Right atrium auricular region (tissue), 2 donors: ENCODE results near the gene PYGB. TPM values are rescaled to one million over a fixed set of nuclear protein-coding genes. Genes with fewer than 3 reads are reported as not detected.

Experiments
- DNase-seq: peaks from one replicate; pipeline ENCODE4 v3.0.0-alpha.2; 2019; ENCODE audit warnings: low spot score
- H3K27ac ChIP-seq, 2 donors: fragments of 200-600 bp; sonication (generic); 1 replicate in 1 of 2; 2 replicates in 1 of 2; pipeline ENCODE4 v1.5.1; 2016 to 2019
- H3K27me3 ChIP-seq, 2 donors: fragments of 200-600 bp; sonication (generic); one replicate each; pipeline versions ENCODE4 v1.5.1 to v1.6.0; 2017 to 2019
- H3K36me3 ChIP-seq: fragments of 200-600 bp; sonication (generic); one replicate; pipeline ENCODE4 v1.5.1; 2016
- H3K4me1 ChIP-seq, 2 donors: fragments of 200-600 bp; sonication (generic); one replicate each; pipeline versions ENCODE4 v1.5.1 to v1.6.0; 2017 to 2019
- H3K4me3 ChIP-seq, 2 donors: fragments of 200-600 bp; sonication (generic); 1 replicate in 1 of 2; 2 replicates in 1 of 2; pipeline ENCODE4 v1.5.1; 2017 to 2019; ENCODE audit warnings: mild to moderate bottlenecking in 1 of 2, moderate library complexity in 1 of 2
- H3K9me3 ChIP-seq, 2 donors: fragments of 200-600 bp; sonication (generic); one replicate each; pipeline ENCODE4 v1.5.1; 2019
- total RNA-seq, 2 donors: library from RNA; depleted of rRNA; stranded (reverse); fragments of >200 nt; gene quantifications; one replicate each; pipeline ENCODE4 v1.1.0, GENCODE V29; 2016
- TF ChIP-seq, protein P1 (sequence below), 2 donors: fragments of 200-600 bp; sonication (generic); IDR thresholded peaks; one replicate each; pipeline ENCODE4 v1.5.1; 2019; ENCODE audit warnings: antibody characterized with exemption in 2 of 2

The PYGB gene
- total RNA-seq, 2 donors from 2014 or later = 145 to 174 TPM

DNA sequence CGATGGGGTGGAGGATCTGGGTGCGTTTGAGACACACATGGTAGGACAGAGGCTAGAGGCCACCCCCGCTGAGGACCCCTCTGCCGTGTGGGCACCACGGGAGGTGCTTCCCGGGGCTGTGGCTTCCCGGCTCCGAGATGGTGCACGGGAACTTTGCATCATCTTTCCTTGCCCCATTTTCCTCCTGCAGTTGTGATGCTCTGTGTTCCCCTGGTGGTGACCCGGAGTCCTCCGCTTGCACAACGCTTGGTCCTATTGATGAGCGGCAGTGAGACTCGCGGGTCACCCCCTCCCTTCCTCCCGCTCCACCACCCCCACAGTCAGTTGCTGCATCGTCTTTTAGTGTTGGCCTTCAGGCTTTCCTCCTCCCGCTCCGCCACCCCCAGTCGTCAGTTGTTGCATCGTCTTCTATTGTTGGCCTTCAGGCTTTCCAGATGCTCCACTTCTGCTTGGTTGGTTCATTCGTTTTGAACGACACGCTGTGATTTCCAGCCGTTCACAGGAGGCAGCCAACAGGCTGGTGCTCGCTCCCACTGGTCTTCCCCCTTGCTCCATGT lies 37.3 kb downstream of the PYGB start:
- no peaks in the 10 kb centered on the region for H3K4me1 ChIP-seq
- TF ChIP-seq, protein P1, sequence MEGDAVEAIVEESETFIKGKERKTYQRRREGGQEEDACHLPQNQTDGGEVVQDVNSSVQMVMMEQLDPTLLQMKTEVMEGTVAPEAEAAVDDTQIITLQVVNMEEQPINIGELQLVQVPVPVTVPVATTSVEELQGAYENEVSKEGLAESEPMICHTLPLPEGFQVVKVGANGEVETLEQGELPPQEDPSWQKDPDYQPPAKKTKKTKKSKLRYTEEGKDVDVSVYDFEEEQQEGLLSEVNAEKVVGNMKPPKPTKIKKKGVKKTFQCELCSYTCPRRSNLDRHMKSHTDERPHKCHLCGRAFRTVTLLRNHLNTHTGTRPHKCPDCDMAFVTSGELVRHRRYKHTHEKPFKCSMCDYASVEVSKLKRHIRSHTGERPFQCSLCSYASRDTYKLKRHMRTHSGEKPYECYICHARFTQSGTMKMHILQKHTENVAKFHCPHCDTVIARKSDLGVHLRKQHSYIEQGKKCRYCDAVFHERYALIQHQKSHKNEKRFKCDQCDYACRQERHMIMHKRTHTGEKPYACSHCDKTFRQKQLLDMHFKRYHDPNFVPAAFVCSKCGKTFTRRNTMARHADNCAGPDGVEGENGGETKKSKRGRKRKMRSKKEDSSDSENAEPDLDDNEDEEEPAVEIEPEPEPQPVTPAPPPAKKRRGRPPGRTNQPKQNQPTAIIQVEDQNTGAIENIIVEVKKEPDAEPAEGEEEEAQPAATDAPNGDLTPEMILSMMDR (IDR thresholded peaks at IDR 0.05) = no peak
- H3K4me3 ChIP-seq = no peak overlapping the region
- no peak overlapping the region for H3K27ac ChIP-seq
- H3K36me3 ChIP-seq = peaks cover 100% of the 10 kb centered on the region
- DNase-seq = no peak
- H3K27me3 ChIP-seq = no peaks in the 10 kb centered on the region
- H3K9me3 ChIP-seq = no peaks in the 10 kb centered on the region

DNA sequence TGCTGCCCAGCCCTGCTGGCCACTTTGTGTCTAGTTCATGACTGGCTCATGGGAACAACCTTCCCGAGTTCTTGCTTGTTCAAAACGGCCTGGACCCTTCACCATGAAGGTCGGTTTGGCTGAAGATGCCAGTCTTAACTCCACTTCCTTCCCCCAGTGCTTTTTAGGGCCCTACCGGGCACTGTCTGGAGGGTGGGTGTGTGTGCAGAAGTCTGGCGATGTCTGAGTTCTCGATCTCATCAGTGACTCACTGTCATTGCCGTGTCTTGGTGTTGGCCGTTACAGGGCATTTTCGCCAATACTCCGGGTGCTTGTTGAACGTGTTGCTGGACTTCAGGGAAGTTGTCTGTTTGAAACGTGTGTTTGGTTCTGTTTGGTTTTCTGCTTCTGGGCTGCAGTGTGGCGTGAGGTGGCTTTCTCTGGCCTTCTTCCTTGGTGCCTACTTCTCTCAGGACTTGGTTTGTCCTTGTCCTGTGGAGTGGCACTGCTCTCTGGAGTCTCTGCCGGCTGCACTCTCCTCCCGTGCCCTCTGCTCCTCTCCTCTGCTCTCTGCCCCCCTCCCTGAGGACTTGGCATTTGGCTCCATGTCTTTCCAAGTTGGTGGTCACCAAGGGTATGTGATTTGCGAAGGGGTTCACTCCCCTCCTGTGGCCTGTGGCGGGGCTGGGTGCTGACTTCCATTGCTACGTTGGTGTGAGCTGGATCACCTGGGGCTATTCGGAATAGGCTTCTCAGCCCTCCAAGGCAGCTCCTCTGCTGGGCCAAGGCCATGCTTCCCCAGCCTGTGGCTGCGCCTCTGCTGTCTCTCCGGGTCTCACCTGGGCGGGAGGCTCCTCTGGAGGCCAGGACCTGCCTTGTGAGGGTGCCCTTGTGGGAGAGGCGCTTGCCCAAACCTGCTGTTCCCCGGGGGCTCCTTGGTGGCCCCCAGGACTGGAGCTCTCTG lies 38.2 kb downstream of the PYGB start:
- H3K4me1 ChIP-seq = peaks cover 0 to 4% of the 10 kb centered on the region in 2 donors
- H3K27ac ChIP-seq = no peak overlapping the region
- H3K9me3 ChIP-seq = no peaks in the 10 kb centered on the region
- no peak overlapping the region for H3K4me3 ChIP-seq
- TF ChIP-seq, protein P1 (IDR thresholded peaks at IDR 0.05) = no peak
- DNase-seq = no peak
- H3K27me3 ChIP-seq = no peaks in the 10 kb centered on the region
- peaks cover 100% of the 10 kb centered on the region for H3K36me3 ChIP-seq

DNA sequence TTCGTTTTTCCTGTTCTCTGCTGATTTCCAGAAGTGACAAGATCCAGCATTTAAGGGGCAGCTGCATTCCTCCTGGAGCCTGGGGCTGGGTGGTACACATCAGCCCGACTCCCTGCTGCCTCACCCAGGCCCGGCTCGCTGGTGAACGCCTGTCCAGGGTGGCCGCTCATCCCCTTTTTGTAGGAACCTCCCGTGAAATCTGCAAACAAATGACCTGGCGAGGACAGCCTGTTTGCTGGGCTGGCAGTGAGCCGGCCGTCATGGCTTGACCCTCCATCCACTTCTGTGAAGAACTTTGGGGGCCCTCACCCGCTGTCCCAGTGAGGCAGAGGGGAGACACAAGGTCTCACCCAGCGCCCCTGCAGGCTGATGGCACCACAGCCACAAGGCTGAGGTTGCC lies 39.0 kb downstream of the PYGB start:
- Histone ChIP-seq H3K4me3 (no peak overlapping the region), H3K36me3 (peaks cover 100% of the 10 kb centered on the region), H3K9me3 (no peaks in the 10 kb centered on the region), H3K27me3 (no peaks in the 10 kb centered on the region), H3K4me1 (peaks cover 0 to 12% of the 10 kb centered on the region in 2 donors), H3K27ac (no peak overlapping the region)
- no peak for DNase-seq
- TF ChIP-seq, protein P1 (IDR thresholded peaks at IDR 0.05) = no peak

DNA sequence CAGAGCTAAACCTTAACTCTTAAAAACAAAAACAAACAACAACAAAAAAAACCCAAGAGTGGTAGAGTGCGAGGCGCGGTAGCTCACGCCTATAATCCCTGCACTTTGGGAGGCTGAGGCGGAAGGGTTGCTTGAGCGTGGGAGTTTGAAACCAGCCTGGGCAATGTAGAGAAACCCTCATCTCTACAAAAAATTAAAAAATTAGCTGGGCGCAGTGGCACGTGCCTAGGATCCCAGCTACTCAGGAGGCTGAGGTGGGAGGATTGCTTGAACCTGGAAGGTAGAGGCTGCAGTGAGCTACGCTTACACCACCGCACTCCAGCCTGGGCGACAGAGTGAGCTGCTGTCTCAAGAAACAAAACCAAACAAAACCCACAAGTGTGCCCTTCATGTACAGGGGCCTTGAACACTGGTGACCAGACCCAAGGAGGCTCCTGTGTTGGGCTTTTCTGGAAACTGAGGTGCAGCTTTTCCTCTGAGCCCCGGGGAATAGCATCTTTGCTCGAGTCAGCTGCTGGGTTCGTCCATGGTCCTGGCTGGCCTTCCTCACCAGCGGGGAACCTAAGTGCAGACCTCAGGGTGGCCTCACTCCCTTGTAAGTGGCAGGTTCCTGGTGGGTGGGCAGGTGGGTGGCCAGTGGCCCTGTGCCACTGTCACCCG lies 39.9 kb downstream of the PYGB start:
- Histone ChIP-seq H3K27me3 (no peaks in the 10 kb centered on the region), H3K4me1 (peaks cover 0 to 15% of the 10 kb centered on the region in 2 donors), H3K4me3 (no peak overlapping the region), H3K9me3 (no peaks in the 10 kb centered on the region), H3K36me3 (peaks cover 100% of the 10 kb centered on the region), H3K27ac (no peak overlapping the region)
- no peak for DNase-seq
- TF ChIP-seq, protein P1 (IDR thresholded peaks at IDR 0.05) = no peak

DNA sequence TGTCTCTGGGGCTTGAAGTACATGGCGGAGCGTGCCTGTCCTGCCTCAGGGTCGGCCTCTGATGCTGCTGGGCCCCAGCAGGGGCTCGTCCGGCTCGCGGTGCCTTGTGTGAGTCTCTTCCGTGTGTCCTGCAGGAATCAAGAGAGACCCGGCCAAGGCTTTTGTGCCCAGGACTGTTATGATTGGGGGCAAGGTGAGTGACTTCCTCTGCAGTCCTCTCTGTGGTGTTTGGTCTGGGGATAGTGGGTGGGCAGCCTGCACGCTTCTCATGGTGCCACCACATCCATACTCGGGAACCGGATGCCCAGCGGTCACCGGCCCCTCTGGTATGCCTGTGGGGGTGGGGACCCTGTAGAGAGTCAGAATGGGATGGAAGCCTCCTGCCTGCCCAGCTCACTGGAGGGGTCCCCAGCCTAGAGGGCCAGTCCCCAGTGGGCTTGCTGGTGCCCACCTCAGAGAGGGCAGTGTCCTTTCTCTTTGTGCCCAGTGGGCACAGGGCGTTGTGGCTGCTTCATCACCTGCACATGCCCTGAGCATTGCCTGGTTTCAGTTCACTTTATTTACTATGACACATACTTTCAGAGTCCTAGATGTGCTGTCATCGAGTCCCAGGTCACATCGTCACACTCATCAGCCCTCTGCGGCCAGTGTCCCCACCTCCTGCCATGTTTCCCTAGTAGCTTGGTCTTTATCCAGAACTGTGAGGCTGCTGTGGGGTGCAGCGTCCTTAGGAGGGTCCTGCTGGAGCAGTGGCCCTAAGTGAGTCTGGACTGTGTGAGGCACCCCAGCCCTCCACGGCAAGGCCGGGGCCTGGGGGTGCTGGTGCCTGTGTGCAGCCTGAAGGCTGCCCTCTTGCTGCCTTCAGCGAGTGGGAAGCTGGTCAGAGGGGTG lies 40.7 kb downstream of the PYGB start:
- Histone ChIP-seq H3K27ac (no peak overlapping the region), H3K4me1 (peaks cover 0 to 21% of the 10 kb centered on the region in 2 donors), H3K9me3 (no peaks in the 10 kb centered on the region), H3K36me3 (peaks cover 93% of the 10 kb centered on the region), H3K4me3 (no peak overlapping the region), H3K27me3 (no peaks in the 10 kb centered on the region)
- TF ChIP-seq, protein P1 (IDR thresholded peaks at IDR 0.05) = no peak
- no peak for DNase-seq
